AG08396 (cell line): ENCODE results near the gene ARL3.
"Not testable (repeated sequence)": the region's sequence is repeated elsewhere in the genome, so short reads cannot be mapped to it uniquely, and the experiment has no call there.

ENCODE experiments used
- DNase-seq: peaks from one replicate; pipeline ENCODE4 v3.0.0; 2012; ENCODE audit warnings: low spot score, mixed read lengths

Gene ARL3

DNA sequence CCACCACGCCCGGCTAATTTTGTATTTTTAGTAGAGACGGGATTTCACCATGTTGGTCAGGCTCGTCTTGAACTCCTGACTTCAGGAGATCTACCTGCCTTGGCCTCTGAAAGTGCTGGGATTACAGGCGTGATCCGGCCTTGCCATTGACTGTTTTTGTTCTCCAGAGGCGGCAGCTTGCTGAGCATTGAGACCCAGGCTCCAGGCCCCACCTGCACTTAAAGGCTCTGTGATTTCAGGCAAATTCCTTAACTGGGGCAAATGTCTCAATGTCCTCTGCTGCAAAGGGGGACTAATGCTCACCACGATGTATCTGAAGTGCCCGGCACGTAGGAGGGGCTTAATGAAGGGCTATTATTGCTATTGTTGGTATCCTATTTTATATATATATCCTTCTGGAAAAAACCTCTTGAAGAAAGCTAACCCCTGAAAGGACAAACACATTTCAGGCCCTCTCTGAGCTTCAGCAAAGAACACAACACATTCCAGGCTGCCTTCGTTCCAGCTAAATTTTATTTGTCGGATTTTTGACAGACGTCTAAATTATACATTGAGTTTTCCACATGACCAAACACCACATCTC lies 40.9 kb downstream of the ARL3 start:
- no peak for DNase-seq

- DNase-seq: no peak
Observed at GRCh38 chr10:102670871-102671434, 43.2 kb downstream of the ARL3 start.

DNA sequence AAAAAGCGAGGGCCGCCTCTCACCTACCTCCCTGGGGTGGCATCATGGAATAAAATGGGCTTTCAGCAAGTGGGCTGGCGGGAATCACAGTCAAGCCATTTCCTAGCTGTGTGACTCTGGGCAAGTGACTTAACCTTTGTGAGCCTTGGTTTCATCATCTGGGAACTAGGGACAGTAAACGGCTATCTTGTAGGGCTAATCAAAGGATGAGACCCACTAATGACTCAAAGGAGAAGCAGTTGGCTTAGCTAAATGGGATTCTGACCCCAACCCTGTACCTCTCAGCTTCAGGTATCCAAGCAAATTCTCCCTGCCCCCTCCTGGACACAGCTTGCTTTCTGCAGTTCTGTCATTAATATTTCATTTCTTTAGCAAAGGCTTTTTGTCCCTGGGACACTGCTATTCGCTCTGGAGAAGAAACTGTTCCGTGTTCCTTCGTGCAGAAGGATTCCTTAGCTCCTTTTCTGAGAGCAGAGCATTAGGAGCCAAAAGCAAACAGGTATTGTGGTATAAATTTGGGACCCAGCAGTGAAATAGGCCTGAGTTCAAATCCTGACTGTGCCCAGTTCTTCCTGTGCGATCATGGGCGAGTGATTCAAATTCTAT lies 44.0 kb downstream of the ARL3 start:
- no peak for DNase-seq

DNA sequence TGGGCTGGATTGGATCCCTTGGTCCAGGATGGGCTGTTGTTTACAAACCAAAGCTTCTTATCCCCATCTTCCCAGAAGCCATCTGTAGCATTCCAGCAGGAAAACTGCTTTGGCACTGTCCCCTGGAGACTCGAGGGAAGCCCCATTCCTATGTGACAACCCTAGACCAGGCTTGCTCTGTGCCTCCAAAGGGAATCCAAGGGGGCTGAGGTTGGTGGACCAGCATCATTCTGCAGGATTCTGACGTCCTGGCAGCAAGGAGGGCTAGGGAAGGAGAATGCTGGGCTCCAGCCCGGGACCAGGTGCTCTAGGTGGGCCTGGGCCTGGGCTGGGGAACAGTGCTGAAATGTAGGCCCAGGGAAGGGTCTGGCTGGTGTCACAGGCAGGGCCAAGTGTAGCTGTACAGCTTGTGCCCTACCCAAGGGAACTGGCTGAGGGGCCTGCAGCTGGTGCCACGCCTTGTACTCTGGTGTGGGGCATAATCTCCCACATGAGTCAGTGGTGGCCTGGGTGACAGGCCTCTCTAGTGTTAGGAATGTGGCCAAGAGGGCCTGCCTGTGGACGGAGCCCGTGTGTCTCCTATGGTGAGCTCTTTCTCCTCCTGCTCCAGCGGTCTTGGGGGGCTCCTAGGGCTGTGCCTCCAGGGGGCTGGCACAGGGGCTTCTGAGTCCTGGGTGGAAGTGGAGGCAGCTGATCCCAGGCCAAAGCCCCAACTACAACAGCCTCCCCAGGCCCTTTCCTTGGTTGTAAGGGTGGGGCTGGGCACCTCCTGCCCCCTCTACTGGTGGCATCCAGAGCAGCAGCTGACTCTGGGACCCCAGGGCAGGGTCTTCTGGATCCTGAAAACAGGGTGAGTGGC lies 44.8 kb downstream of the ARL3 start:
- peak; percentile 70 for DNase-seq

DNA sequence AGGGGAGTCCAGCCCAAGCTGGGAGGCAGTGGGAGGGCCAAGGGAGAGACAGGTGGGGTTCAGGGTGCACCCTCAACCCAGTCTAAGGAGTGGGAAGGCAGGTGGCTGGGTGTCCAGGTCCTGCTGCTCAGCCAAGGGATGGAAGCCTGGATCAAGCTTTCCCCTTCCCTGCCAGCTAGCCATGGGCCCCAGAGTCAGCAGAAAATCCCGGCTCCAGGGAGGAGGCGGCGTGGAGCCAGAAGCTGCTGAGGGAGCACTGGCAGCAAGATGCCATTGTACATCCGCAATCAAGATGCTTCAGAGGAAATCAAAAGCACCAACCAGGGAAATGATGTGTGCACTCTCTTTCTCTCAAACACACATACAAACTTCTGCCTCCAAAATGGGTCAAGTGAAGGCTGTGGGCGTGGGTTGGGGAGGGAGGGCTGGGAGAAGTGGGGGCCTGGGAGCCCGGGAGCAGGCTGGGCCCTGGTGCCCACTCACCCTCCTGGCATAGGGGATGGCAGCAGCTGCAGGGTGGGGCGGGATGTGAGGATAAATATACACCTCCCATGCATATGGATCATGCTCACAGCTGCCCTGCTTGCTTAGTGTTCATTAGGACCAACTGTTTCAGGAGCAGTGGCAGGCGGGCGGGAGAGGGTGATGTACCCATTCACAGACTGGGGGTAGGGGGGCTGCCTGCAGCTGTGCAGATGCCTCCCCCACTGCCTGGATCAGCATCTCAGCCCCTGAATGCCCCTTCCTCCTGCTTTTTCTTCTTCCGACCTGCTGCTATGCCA lies 45.7 kb downstream of the ARL3 start:
- no peak for DNase-seq

DNA sequence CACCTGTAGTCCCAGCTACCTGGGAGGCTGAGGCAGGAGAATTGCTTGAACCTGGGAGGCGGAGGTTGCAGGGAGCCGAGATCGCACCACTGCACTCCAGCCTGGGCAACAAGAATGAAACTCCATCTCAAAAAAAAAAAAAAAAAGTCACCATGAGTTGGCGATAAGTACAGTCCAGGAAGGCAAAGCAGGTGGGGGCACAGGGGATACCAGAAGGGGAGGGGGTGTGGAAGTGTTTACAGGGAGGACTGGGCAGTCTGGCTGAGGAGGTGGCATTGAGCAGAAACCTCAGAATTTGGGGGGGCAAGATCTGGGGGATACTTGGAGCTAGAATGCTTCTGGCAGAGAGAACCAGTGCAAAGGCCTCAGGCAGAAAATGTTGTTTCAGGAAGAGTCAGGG lies 46.8 kb downstream of the ARL3 start:
- not testable (repeated sequence) for DNase-seq

- DNase-seq: no peak
Observed at GRCh38 chr10:102665904-102666509, 48.2 kb downstream of the ARL3 start.

- no peak for DNase-seq
Observed at GRCh38 chr10:102661658-102662028, 52.6 kb downstream of the ARL3 start.

DNA sequence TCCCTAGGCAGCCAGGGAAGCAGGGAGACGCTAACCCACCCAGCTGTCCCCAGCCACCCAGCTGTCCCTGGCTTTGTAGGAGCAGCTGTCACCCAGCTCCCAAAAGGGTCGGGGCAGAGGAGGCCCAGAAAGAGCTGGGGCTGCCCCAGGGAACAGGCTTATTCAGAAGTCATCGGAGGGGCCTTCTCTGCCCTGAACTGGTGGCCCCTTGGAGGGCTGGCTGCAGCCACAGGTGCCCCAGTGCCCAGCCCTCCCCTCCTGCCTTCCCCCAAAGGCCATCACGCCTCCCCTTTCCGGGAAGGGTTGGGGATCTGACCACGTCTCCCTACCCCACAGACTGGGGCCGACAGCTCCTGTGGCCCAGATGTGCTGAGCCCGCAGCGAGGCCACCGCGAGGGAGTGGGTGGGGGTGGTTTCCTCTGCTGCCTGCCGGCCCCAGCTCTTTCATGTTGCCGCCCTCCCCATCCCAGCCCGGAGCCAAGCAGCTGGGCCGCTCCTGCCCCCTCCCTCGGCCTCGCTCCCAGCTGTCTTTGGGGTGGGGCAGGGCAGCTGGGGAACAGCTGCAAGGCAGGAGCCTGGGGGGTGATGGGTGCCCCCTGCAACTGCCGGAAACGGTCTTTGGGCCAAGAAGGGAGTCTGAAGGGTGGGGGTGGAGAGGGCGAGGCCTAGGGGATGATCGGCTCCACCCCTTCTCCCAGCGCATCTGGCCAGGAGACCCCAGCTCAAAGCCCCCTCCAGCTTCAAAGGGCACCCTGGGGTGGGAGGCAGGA lies 53.1 kb downstream of the ARL3 start:
- peak; percentile 79 for DNase-seq

DNA sequence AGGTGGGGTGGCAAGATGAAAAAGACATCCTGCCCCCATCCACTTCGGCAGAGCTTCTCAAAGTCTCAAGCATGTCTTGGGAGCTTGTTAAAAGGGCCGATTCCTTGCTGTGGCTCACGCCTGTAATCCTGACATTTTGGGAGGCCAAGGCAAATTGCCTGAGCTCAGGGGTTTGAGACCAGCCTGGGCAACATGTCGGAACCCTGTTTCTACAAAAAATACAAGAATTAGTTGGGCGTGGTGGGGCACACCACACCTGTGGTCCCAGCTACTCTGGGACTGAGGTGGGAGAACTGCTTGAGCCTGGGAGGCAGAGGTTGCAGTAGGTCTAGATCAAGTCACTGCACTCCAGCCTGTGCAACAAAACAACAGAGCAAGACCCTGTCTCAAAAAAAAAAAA lies 55.4 kb downstream of the ARL3 start:
- no peak for DNase-seq

DNA sequence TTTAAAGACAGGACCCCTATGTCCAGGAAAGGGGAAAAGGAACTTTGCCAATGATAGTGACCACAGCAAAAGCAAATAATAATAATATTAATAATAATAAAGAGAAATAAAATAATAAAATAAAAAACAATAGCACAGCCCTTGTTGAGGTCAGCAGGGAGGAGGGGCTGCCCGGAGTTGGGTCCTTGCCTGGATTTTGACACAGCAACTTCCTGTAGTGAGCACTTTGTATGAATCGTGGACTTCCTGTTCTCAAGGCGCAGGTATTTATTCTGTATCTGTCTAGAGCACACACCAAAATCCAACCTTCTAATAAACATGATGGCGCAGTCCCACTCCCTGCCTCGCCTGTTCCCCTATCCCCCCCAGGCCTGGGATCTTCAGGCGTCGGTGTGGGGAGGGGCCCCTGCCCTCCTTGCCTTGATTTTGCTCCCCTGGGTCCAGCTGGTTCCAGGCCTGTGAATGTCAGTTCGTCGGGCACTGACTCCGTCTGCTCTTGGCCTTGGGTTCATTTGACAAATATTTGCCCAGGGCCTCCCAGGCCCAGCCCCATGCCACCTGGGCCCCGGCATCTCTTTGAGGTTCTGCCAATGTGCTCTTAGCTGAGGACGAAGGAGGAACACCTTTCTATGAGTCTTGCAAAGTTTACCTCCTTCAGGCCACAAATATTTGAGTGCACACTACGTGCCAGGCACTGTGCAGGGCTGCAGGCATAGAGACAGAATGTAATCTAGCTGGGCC lies 56.0 kb downstream of the ARL3 start:
- no peak for DNase-seq

GRCh38 chr10:102657451-102657850 lies 56.7 kb downstream of the ARL3 start:
- DNase-seq: no peak

DNA sequence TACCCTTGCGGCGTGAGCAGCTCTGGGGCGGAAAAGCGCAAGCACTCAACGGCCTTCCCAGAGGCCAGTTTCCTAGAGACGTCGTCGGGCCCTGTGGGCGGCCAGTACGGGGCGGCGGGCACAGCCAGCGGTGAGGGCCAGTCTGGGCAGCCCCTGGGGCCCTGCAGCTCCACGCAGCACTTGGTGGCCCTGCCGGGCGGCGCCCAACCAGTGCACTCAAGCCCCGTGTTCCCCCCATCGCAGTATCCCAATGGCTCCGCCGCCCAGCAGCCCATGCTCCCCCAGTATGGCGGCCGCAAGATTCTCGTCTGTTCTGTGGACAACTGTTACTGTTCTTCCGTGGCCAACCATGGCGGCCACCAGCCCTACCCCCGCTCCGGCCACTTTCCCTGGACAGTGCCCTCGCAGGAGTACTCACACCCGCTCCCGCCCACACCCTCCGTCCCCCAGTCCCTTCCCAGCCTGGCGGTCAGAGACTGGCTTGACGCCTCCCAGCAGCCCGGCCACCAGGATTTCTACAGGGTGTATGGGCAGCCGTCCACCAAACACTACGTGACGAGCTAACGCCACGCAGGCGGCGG lies 57.3 kb downstream of the ARL3 start:
- no peak for DNase-seq

DNA sequence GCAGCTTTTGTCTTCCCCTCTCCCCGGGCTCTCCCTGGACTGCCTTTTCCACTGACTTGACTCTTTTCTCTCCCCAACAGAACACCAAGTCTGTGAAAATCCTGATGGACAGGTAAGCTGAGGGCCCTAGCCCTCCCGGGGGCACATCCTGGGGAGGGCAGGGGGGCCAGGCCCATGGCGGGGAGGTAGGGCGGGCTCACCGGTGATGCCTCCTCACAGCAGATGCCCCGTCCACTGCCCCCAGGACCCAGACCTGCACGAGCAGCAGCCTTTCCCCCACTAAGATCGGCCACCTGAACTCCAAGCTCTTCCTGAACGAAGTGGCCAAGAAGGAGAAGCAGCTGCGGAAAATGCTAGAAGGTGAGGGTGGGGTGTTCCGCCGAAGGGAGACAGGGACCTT lies 58.2 kb downstream of the ARL3 start:
- no peak for DNase-seq

DNA sequence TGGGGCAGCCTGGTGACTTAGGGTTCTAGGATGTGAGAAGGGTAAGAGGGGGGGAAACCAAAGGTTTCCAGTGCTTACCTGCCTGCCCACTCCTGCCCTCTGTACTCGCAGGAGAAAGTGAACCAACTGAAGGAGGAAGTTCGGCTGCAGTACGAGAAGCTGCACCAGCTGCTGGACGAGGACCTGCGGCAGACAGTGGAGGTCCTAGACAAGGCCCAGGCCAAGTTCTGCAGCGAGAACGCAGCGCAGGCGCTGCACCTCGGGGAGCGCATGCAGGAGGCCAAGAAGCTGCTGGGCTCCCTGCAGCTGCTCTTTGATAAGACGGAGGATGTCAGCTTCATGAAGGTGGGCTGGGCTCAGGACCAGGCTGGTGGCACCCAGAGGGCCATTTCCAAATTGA lies 59.2 kb downstream of the ARL3 start:
- no peak for DNase-seq

DNA sequence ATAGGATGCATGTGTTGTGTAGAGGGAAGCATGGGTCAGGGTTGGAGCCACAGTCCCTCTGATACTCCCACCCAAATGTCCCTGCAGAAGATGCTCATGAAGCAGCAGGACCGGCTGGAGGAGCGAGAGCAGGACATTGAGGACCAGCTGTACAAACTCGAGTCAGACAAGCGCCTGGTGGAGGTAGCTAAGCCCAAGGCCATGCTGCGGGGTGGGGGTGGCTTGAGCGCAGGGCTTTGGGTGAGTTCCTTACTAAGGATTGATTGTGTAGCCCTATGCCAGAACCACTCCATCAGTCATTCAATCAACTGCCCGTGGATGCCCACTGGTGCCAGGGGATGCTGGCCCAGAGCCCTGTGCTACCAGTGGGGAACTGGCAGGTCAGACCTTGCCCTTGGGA lies 59.6 kb downstream of the ARL3 start:
- DNase-seq: no peak

DNA sequence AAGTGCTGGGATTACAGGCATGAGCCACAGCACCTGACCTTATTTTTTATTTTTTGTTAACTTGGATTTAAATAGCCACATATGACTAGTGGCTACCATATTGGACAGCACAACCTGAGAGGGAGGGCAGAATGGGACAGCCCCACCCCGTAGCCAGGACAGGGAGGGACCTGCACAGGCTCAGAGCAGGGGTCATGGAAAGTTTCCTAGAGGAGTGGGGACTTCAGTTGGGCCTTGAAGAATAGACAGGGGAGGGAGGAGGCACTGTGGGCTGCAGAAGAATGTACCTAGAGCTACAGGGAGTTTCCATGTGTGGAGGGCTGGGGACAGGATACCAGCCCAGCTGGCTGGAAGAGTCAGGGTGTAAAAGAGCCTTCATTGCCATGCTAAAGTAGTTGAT lies 61.1 kb downstream of the ARL3 start:
- no peak for DNase-seq

GRCh38 chr10:102652170-102652916 lies 61.9 kb downstream of the ARL3 start:
- DNase-seq: no peak

- DNase-seq: no peak
Observed at GRCh38 chr10:102651455-102652169, 62.6 kb downstream of the ARL3 start.
